Suppressor macrophage (primary cell): ENCODE measurements around the gene NOS1AP.

Source experiments
- DNase-seq, 4 experiments: peaks; one replicate each; pipeline ENCODE4 v3.0.0-alpha.2; 2020 to 2022

The NOS1AP gene

DNA sequence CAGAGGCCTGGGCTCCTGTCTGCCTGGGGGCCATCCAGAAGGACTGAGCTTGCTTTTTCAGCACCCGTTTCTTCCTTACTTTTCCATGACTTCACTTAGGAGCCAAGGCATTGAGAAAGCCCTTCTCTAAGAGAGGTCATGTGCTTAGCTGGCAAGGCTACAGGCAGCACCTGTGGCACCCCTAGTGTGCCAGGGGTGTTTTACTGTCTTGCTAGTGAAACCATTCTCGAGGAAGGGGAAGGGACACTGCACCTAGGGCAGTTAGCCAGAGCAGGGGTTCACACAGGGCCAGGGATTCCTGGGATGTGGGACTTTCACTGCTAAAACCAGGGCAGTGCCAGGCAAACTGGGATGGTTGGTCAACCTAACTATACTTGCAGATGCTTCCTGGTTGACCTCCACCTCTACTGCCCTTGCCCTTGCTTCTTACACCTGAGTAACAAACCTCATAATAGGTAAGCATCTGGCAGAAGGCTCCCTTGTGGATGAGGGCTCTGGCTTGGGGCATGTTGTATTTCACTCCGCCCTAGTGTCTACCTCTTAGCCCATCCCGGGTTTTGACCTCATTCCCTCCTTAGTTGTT lies 69.2 kb downstream of the NOS1AP start:
- DNase-seq, result no peak

DNA sequence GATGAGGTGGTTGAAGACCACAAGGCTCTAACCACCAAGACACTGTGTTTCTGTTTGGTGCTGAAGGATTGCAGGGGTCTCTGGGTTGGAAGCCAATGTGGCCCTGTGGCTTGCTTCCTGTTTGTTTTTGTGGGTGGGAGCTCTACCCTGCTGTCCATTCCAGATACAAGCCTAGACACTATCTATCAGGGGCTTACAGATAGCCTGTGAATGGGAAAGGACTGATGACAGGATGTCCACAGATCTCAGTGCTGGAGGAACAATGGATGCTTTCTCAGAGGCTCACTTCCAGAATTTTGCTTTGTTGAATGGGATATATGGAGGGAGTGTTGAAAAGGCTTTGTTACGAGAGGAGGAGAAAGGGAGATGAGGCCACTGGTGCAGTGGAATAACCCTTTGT lies 69.7 kb downstream of the NOS1AP start:
- no peak for DNase-seq

DNA sequence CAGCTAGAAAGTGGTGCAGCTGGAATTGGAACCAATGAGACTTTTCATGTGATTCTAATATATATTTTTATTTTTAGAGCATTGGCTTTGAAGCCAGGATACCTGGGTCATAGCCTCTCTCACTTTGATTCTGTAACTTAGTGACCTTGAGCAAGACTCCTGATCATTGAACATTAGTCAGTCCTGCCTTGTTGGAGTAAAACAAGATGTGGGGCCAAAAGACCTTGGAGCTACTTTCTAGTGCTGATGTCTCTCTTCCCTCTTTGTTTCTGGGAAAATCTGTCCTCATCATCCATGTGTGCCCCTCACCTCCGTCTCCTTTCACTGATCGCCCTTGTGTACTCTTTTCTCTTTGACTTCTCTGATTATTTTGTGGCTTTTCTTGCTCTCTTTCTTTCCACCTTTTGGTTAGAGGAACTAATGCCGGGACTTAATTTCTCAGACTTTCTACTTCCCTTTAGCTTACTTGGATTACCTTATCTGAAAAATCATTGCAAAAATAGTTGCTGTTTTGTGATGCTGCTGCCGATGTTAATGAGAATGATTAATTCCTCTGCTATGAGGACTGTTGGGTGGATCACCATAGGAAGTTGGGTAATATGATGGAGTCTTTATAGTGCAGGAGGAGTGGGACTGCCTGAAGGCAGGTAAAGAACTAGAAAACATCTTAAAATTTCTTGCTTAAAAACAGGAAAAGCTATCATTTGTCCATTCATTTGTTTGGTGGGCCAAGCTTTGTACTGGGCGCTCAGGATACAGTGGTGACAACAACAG lies 72.0 kb downstream of the NOS1AP start:
- no peak for DNase-seq

DNA sequence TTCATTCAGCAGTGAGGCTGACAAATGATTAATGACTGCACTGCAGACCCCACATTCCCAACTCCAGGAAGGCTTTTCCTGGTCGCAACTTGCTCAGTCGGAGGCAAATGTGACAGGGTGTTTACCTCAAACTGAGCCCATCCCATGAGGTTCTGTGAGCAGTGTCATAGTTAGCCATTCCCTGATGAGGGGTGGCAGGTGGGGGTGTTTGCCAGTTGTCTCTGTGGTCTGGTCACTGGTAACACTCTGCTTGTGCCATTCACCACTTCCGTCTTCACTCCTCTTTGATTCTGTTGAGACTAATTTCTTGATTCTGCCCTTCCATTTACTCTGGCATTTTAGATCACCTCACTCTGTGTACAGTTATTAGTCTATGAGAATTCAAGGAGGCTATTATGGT lies 73.5 kb downstream of the NOS1AP start:
- DNase-seq, result no peak

DNA sequence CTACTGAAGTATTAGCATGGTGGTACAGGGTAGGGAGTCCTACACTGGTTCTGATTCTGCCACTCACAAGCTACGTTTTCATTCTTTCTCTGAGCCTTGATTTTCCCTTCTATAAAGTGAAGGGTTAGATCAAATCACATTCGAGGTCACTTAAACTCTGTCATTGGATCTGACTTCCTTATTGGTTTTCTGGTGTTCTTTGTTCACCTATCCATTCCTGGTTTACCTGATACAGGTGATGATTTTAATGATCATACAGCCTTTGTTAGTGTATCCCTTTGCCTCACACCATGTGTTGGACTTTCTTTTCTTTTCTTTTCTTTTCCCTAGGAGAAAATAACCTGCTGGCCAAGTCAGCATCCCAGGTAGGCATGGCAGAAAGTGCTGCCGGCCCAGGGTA lies 74.8 kb downstream of the NOS1AP start:
- DNase-seq, result no peak

DNA sequence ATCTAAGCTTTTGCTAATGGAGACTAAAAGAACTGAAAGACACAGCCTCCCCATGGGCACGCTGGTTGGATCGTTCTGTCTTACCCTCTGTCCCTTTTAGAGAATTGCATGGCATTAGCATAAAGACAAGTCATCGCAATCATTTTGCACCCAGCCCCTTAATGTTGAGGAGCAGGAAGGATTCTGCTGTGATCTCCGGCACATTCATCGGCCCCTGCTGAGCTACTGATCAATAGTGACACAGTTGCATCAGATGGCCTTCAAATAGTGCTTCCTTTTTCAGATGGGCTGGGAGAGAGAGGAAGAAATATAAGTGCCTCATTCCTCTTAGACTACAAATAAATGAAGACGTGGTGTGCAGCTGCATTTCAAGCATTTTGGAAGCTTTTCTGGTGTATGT lies 75.4 kb downstream of the NOS1AP start:
- no peak for DNase-seq

DNA sequence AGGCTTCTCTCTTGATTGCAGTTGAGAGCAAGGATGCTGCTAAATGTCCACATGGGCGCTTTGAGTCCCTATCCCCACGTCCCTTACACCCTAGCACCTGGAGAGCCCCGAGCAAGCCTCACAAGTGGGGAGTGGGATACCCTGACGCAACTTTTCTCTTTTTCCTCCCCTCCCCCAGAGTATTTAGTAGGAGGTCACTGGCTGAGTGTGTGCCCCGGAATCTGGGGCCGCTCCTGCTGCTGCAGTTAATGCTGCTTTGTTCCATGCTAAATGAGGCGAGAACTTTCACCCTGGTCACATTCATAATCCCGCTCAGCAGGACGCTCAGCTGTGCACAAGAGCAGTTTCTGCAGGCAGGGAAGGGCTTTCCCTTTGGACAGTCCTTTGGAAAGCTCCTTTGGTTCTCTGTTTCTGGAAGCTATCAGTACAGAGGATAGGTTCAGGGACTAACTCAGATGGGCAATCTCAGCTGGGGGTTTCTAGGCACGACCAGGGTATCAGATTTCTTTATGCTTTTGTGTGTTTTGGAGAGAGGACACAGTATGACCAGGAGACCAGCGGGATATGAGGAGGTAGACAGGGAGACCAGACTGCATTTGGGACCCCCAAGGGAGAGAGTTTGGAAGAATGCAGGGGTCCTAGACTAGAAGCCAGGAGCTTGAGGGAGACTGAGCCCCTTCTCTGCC lies 75.9 kb downstream of the NOS1AP start:
- DNase-seq, result no peak

DNA sequence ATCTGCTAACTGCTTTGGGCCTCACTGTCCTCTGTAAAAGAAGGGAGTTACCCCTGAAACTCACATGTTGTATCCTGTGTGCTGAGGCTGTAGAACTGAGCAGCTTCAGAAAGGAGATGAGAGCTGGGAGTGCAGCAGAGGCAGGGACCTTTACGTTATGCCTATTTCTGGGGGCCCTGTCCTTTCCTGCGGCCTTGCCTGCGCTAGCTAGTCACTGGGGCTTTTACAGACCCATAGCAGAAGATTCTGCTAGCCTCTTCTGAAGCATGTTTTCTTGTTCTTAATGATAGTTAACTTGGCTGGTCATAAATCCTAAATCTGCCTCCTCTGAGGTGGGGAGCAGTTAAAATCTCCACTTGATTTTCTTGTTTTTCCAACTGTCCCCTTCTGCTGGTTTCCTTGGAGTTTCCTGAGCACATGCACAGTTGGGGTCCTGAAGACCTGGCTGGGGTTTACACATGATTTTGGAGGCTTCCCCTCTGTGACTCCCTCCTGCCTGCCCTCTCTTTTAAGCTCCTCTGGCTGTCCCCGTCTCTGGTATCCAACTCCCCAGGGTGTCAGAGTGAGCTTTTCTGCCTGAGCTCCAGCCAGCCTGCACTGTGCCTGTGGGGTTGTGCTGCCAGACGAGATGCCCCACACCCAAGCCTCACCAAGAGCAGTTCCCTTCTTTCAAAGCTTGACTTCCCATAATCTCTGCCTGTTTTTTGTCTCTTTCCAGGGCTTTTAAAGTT lies 76.6 kb downstream of the NOS1AP start:
- peak in 1 of 4 experiments; percentile 9 for DNase-seq

DNA sequence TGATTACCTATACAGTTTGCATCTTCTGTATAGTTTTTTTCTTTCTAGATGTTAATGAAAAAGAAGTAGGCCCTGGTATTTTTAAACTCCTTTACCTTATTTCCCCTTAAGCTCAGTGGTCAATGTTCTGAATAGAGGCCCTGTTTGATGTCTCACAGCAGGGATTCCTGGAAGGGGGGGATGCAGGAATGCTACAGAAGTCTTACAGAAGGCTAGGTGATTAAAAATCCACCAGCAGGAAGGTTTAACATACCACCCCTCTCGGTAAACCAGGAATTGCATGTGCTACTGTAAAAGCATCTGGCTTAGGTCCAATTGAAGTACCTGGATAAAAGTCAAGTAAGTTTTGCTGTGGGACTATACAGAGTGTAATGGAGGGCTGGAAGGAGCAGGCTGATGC lies 78.3 kb downstream of the NOS1AP start:
- no peak for DNase-seq

DNA sequence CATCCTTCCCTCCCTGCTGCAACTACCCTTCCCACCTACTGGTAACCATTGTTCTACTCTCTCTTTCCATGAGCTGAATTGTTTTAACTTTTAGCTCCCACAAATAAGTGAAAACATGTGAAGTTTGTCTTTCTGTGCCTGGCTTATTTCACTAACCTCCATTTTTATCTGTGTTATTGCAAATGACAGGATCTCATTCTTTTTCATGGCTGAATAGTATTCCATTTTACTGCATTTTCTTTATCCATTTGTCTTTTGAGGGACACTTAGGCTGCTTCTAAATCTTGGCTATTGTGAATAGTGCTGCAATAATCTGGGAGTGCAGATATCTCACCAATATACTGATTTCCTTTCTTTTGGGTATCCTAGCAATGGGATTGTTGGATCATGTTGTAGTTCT lies 80.6 kb downstream of the NOS1AP start:
- DNase-seq, result no peak

DNA sequence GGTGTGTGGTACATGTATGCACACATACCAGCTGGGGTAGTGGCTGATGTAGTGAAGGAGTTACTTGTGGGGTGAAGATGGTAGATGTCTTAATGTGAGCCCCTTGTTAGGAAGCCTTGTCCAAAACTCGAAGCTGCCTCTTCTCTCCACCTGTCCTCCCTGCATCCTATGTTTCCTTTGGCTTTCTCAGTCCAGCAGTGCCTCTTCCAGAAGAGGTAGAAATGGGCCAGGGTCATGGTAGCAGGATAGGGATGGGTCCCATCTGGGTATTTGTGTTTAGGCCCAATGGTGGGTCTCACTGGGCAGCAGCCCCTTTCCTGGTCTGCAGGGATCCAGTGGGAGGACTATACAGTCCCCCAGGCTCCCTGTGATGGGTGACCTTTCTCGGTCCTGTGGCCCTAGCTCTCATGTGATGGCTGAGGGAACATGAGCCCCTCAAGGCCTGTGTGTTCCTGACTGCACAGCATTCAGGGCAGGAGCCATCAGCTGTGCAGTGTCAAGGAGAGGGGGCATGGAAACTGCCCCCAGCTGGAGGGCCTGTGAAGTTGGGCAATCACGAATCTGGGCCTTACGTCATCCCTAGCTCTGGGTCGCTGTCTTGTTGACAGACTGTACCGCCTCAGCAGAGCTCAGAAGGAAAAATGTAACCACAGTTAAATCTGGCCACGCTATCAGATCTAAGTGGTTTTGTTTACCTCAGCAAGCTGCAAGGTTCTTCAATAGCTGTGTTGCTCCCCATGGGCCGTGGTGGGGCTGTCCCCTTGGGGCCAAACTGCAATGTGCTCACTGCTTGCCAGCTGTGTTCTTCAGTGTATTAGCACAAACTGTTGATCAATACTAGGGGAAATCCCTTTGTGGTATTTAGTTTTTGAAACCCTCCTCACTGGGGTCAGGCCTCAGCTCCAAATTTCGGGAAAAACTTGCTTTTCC lies 82.7 kb downstream of the NOS1AP start:
- peak in 2 of 4 experiments; percentile 5 to 7 for DNase-seq

DNA sequence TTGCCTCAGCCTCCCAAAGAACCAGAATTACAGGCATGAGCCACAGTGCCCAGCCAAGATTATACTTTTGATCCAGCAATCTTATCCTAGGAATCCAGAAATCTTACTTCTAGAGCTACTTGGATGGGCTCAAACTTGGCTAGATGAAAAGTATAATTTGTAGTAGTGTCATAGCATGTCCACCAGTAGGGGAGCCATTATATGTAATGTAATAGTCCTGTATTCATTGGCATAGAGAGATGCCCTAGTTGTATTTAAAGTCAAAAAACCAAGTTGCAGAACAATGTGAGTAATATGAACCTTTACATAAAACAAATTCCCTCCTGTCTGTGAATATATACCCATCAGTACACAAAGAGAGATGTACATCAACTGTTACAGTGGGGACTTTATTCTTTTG lies 83.9 kb downstream of the NOS1AP start:
- no peak for DNase-seq

DNA sequence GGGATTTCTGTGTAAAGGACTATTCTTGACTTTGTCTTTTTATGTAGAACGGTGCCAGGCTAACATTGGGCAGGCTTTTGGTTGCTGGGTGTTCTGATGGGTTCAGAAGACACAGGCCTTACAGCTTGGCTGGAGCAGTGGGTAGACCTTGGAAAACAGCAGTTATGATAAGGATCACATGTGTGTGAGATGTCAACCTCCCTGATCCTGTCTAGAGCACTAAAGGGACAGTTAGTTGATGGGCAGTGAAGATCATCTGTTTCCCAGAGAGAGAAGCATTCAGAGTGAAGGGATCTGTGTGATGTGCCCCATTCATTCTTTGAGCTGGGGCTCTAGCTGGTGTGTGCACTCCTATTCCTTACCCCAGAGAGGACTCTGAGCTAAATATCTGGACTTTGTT lies 88.0 kb downstream of the NOS1AP start:
- DNase-seq, result no peak

DNA sequence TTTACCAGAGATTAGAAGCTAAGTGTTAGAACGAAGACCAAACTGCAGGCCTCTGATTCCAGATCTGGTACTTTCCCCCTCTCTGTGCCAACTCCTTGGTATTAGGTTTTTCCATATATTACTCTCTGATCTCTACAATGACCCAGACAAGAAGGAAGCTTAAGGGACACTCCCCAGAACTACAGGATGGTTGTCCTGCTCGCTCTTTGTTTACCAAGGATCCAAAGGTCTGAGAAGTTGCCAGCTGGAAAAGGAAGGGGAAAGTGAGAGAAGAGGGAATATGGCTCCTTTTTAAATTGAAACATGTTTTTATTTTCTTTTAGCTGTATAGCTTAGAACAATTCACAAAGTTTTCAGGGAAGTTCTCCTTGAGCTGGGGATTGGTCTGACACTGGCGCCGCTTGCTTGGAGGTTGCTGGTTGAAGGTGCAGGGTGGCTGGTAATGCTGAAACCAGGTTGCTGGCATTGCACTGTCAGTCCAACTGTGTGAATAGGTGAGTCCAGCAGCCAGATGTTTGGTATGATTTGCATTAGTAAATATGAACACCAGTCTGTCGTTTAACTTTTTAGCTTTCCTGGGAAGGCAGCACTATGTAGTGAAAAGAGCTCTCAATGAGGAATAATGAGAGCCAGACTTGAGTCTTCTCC lies 89.3 kb downstream of the NOS1AP start:
- DNase-seq, result no peak

DNA sequence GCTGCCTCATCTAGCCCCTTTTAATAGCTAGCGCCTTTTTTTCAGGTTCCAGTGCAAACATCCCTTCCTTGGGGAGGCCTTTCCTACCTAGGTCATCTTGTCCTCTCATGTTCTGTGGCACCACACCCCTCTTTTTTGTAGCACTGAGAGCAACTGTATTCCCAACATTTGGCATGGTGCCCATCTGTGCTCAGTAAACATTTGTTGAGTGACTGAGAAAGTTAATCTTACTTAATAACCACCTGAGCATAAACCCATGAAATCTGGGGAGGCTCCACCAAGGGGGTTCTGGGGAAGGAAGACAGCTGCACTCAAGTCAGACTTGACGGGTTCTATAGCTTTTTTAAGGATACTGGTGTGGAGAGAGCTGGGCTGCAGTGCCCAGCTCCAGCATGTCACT lies 90.0 kb downstream of the NOS1AP start:
- no peak for DNase-seq

DNA sequence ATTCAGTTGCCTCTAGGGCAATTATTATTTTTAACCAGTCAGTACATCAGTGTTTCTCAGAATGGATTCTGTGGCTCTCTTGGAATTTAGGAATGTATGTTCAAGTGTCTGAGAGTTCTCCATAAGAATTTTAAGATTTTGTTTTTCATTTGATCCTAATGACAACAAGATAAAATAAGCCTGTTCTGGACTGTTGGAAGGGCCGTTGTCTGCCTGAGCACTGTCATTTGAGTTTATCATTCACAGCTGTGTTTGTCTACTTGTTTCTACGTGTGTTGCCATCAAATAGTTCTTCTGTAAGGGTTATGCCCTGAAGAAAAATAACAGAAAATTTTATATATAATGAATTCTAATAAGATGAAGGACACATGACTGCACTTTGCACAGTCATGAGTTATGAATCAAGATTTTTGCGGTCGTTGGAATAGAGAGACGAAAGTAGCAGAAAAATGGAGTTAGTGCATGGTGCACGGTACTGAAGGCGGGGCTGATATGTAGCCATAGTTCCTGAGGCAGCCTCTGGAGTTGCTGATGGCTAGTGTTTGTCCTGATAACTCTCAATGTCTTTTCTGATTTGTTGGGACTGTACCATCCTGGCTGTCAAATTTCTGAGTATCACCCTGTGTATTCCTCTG lies 92.5 kb downstream of the NOS1AP start:
- DNase-seq, result no peak

DNA sequence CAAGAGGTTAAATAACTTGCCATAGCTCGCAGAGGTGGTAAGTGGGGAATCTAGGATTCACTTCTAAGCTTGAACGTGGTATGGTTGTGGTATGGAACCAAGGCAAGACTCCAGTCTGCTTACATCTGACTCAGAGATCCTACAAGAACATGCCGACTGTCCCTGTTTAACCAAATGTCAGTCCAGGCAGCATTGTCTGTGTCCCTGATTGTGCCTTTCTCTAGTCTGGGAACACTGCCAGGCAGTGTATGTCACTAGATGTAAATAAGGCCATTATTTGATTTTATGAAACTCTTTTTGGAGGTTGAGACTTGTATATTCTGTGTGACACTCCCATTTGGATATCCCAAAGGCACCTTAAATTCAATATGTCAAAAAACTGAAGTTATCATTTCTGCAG lies 96.0 kb downstream of the NOS1AP start:
- DNase-seq, result no peak

DNA sequence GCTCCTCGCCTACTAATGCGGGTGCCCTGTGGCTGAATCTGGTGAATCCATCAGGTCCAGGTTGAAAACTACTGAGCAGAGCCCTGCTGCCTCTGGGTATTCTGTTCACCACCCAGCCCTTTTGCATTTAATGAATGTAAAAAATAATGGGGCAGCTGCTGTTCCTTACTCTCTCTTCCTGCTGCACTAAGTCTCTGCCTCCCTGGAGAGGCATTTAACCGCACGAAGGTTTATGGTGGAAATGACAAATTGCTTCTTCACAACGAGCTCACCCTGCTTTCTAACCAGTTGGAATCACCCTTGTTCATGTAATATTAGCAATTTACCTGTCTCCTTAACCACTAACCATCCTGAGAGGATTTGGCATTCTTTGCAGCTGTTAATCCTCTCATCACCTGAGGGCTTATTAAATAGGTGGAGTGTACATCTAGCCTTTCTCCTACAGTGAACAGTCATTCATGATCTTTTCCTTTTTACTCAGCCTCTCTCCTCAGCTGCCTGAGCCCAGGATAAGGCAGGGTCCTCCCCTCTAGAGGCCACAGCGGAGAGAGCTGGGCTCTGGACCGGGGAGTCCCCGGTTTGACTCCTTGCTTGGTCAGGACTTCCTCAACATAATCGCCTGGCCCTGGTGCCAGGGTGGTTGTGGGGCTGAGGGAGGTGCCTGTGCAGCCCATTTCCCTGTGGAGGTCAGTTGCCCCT lies 97.6 kb downstream of the NOS1AP start:
- DNase-seq, result no peak

DNA sequence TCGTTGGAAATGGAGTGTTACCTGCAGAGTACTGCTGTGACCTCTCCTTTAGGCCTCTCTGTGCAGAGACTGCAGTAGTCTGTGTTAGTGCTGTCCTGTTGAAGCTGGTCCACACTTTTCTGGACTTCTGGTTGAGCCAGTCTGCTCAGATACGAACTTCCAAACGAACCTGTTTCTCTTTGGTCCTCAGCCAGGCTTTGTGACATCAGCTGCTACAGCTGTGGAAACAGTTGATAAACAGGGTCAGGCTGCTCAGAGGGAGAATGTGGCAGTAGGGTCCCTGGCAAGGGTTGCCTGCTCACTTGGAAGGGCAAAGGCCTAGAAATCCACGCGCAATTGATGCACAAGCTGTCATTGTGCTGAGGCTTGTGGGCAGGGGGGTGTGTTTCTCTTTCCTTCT lies 98.8 kb downstream of the NOS1AP start:
- no peak for DNase-seq

DNA sequence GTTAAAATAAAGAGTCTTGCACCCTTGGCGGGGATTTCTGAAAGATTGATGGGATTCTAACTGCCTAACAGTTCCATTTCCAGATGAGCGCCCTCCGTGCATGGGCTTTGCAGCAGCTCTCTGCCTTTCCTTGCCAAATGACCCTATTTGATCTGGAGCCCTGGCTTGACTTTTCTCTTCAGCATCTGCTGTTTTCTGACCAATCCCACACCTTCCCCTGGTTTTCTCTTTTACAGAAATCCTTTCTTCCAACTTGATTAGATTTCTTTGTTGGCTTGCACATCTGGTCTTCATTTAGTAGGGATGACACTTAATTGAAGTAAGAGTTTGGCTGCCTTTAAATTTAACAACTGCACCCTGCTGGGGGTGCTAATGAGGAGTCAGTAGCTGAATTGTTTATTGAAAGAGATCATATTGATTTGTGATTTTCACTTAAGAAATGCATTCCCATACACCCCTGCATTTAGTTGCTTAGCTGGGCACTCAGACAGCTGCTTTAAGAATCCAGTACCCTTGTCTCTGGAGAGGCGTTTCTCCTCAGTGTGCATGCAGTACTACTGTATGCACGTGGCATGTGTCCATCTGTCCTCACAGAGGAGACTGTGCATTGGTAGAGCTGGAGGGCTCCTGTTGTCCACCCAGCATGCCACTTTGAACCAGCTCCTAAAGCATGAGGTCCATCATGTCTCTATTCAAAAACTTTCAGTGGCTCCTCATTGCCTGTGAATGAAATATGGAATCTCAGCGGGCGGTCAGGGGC lies 99.7 kb downstream of the NOS1AP start:
- DNase-seq, result no peak
